Measurements from ENCODE around the gene LUM.

Gene LUM

DNA sequence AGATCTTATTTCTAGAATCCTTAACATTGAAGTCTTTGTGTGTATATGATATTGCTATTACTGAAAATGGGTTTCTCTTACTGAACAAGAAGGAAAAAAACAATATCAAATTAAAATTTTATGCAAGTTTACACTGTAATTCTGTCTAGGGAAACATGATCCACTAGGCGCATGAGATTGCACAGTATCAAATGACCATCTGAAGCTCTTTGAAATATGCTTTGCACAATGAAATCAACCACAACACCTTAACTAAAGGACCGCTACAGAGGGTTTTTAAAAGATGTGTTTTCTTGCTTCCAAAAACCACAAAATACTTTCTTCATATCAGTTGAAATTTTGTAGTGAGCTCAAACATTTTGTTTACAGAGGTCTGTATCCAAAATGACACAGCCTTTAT lies 38.4 kb downstream of the LUM start:
- FAIRE-seq, result no peak

DNA sequence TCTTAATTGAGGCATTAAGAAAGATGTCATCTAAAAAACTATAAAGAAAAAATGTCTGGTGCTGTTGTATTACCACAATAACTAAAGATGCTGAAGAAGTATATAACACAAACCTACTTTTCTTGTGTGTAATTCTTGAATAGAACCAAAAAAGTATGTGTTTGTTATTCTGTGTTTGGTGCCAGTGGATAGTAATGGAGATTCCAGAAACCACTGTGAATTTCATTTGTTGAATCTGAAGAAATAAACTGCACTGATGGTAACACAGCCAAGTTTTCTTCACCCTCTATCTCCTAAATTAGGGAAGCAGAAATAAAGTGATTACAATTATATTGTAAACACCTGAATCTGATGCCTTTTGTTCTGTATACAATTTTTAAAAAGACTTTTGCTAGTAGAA lies 40.4 kb downstream of the LUM start:
- no peak for FAIRE-seq

DNA sequence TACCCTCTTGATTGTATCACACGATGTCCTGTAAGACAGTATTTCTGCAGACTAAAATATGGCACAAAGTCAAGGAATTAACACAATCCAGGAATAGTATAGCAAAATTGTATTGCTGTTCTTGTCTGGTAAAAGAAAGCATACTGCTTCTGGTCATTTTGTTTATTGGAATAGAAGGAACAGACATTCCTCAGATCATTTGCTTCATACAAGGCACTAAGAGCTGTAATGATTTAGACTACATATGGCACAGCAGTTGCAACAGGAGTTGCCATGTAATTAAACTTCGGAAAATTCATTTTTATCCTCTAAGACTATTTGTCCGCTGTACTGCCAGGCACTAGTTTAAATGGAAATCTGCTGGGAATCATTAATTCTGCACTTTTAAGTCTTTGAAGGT lies 45.9 kb downstream of the LUM start:
- no peak for FAIRE-seq

DNA sequence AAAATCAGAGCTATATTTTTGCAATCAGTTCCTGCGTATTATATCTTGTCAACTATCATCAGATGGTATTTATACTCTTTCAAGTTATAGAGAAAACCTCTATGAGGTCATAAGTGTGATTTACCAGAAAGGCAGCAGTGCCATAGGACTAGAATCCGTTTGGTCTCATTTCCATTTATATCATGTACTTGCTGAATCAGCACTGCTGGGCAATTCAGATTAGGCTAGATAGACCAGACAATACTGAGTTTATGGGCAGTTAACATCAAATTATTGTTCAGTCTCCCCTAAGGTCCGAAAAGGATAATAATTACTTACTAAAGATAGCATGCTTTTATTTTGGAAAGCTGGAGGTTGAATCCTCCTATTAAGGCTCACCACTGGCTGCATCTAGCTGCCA lies 46.7 kb downstream of the LUM start:
- no peak for FAIRE-seq

DNA sequence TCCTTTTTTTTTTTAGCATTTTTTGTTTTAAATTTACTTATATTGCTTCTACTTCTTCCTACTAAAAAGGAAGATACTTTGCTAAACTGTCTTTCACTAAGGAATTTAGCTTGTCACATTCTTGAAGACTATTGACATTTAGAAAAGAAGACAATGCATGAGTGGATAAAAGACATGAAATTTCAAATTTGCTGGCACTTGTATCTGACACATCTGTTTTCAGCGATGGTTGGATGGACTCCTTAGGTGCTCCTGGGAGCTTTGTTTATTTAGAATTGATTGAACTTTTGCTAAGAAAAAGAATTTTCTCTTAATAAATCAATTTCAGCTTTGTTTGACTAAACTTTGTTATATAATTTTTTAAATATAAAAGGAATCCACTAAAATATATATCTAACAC lies 50.2 kb downstream of the LUM start:
- FAIRE-seq, result no peak

DNA sequence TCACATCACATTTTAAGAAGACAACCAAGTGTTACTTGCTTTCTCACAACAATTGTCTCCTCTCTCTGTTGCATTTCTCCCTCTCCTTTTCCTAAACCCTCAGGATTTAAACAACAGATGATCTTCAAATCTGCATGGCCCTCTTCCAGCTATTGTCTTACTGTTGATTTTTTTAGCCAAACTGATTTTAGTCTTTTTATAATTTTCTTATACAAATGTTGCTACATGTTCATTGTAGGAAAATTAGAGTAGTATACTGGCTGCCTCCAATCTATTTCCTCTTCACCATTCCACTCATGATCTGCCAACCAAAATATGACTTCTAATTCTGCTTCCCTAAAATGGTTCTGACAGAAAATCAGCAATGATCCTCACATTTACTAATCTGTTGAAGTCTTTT lies 52.1 kb downstream of the LUM start:
- FAIRE-seq, result no peak

DNA sequence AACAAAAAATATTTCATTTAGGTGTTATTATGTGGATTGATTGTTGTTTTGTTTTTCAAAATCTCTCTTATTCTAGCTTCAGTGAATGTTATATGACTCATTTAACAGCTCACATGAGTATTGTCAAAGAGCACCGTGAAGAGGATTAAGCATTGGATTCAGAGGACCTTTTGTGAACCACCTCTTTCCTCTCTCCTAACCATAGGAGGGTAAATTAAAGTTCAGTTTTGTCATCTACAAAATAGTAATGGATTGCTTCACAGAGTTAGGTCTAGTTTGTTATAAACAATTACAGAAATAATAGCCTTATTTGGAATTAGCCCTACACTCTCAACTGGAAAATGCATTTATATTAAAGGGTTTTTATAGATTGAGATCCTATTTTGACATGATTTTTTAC lies 52.5 kb downstream of the LUM start:
- no peak for FAIRE-seq

DNA sequence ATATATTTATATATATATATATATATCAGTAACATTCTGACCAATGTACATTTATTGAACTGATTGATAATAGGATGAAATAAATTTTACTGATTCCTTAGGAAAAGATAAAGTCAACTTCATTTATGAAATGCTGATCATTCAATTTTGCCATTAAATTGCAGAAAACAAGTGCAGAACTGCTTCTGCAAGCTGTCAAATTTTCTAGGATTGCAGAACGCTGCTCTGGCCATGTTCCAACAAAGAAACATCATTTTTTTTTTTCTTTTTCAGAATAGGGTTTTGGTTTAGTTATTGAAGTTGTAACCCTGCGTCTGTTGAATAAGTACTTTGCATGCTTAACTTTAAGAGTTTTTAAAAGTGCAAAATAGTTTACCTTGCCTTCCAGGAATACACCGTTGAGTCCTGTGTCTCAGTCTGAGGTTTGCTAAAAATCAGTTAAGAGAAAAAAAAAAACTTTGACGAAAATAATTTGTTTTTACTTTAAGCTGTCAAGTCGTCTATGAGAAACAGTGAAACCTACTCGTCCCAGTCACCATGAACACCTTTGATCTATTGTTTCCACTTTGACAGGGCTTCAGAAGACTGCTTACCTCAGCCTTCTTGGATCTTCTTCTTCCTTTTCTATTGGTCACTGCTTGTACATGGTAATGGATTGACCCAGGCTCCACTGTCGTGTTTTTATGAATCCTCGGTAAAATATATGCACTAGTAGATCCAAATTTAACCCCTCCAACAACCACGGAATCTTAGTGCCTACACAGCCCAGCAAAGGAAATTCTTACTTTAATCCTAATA lies 53.7 kb downstream of the LUM start, which contains the start of gene KERA:
Gene KERA, minus strand, starts transcription at position 657 of the 798 bp plus-strand sequence. CDS start 1,743 bp downstream, outside the sequence.
- peak; percentile 61 for FAIRE-seq

DNA sequence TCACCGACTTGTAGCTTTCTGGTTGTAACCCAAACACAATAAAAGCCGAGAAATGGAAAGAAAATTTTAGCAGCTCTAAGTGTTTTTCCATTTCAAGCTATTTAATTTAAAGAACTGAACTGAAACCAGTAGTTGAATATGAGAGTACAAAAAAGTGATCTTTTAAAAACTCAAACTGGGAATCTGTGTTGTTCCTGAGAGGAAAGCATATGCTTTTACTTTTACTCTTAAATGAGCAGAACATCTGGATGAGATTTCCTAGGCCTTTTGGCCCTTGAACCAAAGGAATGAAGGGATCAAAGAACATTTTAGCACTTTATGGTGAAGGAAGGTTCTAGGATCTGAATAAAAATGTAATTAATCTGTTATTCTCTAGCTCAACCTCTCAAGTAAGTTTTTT lies 54.8 kb downstream of the LUM start:
- FAIRE-seq, result no peak

DNA sequence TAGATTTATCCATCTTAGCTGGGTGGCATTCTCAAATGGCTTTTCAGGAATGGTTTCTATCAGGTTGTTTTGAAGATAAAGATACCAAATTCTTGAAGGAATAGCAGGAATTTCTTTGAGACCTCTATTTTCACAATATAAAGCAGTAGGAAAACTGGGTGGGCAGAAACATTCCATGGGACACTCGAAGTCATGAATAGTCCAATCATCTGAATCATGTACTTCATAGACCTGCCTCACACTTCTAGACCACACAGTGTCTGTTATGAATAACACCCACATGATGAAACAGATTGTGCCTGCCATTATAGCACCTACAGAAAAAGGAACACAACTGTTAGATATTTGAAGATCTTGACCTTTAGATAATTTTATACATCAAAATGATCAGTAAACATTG lies 55.3 kb downstream of the LUM start:
- FAIRE-seq, result no peak

DNA sequence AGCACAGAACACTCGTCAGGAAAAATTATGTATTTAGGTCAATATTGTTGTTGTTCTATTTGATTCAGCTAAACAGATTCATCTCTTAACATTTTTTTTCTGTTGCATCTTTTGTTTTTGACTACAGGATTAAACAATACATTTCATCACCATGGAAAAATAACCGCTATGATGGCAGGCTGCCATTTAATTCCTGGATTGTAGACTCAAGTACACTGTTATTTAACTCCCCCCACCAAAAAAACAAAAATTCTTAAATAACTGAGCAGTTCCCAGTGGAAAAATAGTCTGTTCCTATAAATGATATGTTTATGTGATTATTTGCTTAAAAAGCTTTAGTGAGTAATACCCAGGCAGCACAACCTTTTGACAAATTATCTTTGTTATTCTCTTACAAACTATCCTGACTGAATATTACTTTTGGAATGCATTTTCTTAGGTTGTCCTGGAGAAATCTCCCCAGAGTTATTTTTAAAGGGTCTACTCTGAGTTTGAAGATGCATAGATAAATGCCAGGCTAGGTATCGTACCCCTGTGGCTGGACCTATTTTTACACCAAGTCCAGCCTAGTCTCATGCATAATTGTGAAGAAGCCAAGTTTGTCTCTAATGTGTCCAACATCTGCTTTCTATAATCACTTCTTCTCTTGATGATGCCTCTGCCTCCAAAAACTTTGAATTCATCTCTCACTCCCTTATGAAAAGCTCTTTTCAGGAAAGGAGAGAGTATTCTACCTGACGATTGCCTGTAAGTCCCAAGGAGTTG lies 57.2 kb downstream of the LUM start:
- no peak for FAIRE-seq

Measured in TTC549 (cell line).